A673 (cell line): ENCODE results near the gene PKN3. TPM values are rescaled to one million over a fixed set of nuclear protein-coding genes. Genes with fewer than 3 reads are reported as not detected.

Source experiments
- BruUV-seq: library from RNA; stranded (reverse); fragments of 400-500 nt; replicated peaks from 2 replicates; lab custom pipeline; 2021; lab: Mats Ljungman, UMichigan
- CTCF ChIA-PET: fragments of 300-600 bp; sonication (Branson Sonifier 250); formaldehyde crosslinking; loops from one replicate; lab custom pipeline; 2022; ENCODE audit warnings: antibody characterized with exemption; lab: Charles Lee
- POLR2A ChIA-PET: fragments of 300-600 bp; sonication (Branson Sonifier 250); formaldehyde crosslinking; loops from one replicate; lab custom pipeline; 2022; ENCODE audit warnings: antibody characterized with exemption; ENCODE audit not compliant: low non-redundant PET; lab: Charles Lee
- DNase-seq: peaks from one replicate; pipeline ENCODE4 v3.0.0-alpha.2; 2015; ENCODE audit warnings: low spot score
- H3K27ac ChIP-seq: fragments of 200-600 bp; sonication (generic); 2 replicates; pipeline ENCODE4 v1.5.1; 2016; ENCODE audit warnings: mixed run types, low read depth, mild to moderate bottlenecking, mixed read lengths, antibody characterized with exemption, low read length; ENCODE audit not compliant: poor library complexity, severe bottlenecking
- H3K27me3 ChIP-seq: fragments of 200-600 bp; sonication (generic); replicated peaks from 2 replicates; pipeline ENCODE4 v1.6.1; 2017; ENCODE audit warnings: mixed run types, low read depth, mild to moderate bottlenecking, mixed read lengths, antibody characterized with exemption, low read length; ENCODE audit not compliant: insufficient read depth, poor library complexity
- H3K36me3 ChIP-seq: fragments of 200-600 bp; sonication (generic); 2 replicates; pipeline ENCODE4 v1.6.1; 2016; ENCODE audit warnings: mixed run types, mild to moderate bottlenecking, mixed read lengths, antibody characterized with exemption, low read length; ENCODE audit not compliant: insufficient read depth, poor library complexity, severe bottlenecking
- H3K4me1 ChIP-seq: fragments of 200-600 bp; sonication (generic); 2 replicates; pipeline ENCODE4 v1.6.1; 2017; ENCODE audit warnings: mixed run types, mild to moderate bottlenecking, mixed read lengths, antibody characterized with exemption, low read length; ENCODE audit not compliant: insufficient read depth, poor library complexity, severe bottlenecking
- H3K4me3 ChIP-seq: fragments of 200-600 bp; sonication (generic); 2 replicates; pipeline ENCODE4 v1.5.1; 2016; ENCODE audit warnings: low read depth, mixed run types, mild to moderate bottlenecking, mixed read lengths, low read length; ENCODE audit not compliant: poor library complexity, severe bottlenecking
- H3K9me3 ChIP-seq: fragments of 200-600 bp; sonication (generic); 2 replicates; pipeline ENCODE4 v1.6.1; 2016; ENCODE audit warnings: mixed run types, low read depth, mild to moderate bottlenecking, mixed read lengths, antibody characterized with exemption, low read length; ENCODE audit not compliant: poor library complexity, severe bottlenecking
- EZH2 ChIP-seq: fragments of 200-600 bp; sonication (generic); IDR thresholded peaks from 2 replicates; pipeline ENCODE4 v1.6.1; 2017; ENCODE audit warnings: borderline replicate concordance, low read depth, mild to moderate bottlenecking, mixed read lengths, antibody characterized with exemption, low read length; ENCODE audit not compliant: poor library complexity, severe bottlenecking
- intact Hi-C: fragments of 100-400 bp; cut with micrococcal nuclease; formaldehyde crosslinking; loops from one replicate; pipeline ENCODE4 v1.10.0; 2022; ENCODE audit not compliant: unreplicated experiment
- total RNA-seq: library from RNA; stranded (reverse); gene quantifications from 2 replicates; pipeline ENCODE4 v1.2.3, GENCODE V29; 2021
- TF ChIP-seq, protein P1 (sequence below): fragments of 300-800, 200-600 bp; sonication (generic); conservative IDR thresholded peaks from 2 replicates; pipeline ENCODE4 v1.5.1; 2017; ENCODE audit warnings: low read depth, mild to moderate bottlenecking, antibody characterized with exemption, low read length, moderate library complexity, mixed read lengths

PKN3 gene
- total RNA-seq, 1 experiment from 2014 or later = 12.3 TPM

DNA sequence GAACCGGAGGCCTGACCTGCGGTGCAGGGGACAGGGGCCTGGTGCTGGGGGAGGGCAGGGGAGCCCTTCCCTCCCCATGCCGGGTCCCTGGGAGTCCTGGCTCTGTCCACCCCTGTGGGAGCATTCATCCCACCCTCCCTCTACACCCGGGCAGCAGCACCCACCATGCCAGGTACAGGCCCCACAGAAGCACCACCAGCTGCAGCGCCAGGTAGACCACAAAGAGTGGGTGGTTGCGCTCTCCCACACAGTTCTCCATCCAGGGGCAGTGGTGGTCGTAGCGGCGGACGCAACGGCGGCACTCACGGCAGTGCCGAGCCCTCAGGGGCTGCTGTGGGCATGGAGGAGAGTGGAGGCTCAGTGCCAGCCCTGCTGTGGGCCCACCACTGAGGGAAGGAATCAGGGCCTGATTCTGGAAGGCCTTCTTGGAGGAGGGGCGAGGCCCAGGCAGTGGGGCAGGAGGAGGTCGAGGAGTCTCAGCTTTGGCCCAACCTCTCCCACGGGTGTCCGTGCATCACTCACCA lies 19.2 kb downstream of the PKN3 start:
- no peak for DNase-seq
- TF ChIP-seq, protein P1, sequence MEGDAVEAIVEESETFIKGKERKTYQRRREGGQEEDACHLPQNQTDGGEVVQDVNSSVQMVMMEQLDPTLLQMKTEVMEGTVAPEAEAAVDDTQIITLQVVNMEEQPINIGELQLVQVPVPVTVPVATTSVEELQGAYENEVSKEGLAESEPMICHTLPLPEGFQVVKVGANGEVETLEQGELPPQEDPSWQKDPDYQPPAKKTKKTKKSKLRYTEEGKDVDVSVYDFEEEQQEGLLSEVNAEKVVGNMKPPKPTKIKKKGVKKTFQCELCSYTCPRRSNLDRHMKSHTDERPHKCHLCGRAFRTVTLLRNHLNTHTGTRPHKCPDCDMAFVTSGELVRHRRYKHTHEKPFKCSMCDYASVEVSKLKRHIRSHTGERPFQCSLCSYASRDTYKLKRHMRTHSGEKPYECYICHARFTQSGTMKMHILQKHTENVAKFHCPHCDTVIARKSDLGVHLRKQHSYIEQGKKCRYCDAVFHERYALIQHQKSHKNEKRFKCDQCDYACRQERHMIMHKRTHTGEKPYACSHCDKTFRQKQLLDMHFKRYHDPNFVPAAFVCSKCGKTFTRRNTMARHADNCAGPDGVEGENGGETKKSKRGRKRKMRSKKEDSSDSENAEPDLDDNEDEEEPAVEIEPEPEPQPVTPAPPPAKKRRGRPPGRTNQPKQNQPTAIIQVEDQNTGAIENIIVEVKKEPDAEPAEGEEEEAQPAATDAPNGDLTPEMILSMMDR = no peak
- TF ChIP-seq EZH2 = no peak
- no TSS peak for BruUV-seq
- ChIA-PET POLR2A (no interaction called here), CTCF (no interaction called here)
- no peak overlapping the region for H3K27ac ChIP-seq
- H3K27me3 ChIP-seq = no peaks in the 10 kb centered on the region
- H3K4me3 ChIP-seq = no peak overlapping the region
- intact Hi-C loops = no loop called here
- peaks cover 6% of the 10 kb centered on the region for H3K36me3 ChIP-seq
- H3K9me3 ChIP-seq = no peaks in the 10 kb centered on the region
- H3K4me1 ChIP-seq = peaks cover 19% of the 10 kb centered on the region

DNA sequence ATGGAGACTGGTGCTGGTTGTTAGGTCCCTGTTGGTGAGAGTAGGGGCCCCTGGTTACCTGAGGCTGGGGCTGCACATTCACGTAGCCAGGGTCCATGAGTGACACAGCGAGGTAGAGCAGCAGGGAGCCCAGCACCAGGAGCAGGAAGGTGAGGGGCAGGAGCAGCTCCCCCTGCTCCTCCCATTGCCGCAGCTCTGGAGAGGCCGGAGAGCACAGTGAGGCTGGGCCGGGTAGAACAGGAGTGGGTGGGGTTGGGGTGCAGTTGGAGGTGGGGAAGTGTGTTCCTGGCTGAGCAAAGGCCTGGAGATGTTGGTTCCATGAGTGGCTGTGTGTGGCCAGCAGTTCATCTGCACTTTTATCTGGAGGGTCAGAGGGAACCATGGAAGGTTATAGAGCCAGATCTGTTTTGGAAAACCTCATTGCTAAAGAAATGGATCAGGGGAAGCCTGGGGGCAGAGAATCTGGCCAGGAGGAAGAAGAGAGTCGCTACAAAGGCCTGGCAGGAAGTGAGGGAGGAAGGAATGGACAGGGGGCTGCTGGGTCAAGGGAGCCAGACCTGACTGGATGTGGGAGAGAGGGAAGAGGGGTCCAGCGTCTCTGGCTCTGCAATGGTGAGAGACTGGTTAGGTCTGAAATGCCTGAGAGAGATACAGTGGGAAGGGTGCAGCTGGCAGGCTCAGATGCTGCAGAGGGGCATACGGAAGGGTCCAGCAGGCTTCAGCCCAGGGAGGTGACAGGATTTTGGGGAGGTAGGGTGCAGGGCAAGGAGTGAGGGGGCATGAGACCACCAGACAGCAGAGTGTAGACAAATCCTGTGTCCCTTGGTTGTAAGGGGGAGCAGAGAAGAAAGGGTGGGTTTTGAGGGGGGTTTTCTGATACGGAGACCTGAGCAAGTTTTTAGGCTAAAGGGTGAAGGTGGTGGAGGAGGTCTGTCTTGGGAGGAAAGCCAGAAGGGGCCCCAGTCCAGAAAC lies 20.4 kb downstream of the PKN3 start:
- H3K4me3 ChIP-seq = peak overlapping the region; percentile 66
- ChIA-PET POLR2A (no interaction called here), CTCF (interaction anchor here (0.5 kb wide), 1 partner anchor 38 kb away, joined by 3 read pairs; no protein-coding TSS in a partner anchor)
- no peak for DNase-seq
- peaks cover 6% of the 10 kb centered on the region for H3K36me3 ChIP-seq
- H3K27me3 ChIP-seq = no peaks in the 10 kb centered on the region
- H3K9me3 ChIP-seq = no peaks in the 10 kb centered on the region
- no TSS peak for BruUV-seq
- TF ChIP-seq EZH2 = no peak
- TF ChIP-seq, protein P1 = no peak
- H3K27ac ChIP-seq = peak overlapping the region; percentile 55
- intact Hi-C loops = no loop called here
- peaks cover 19% of the 10 kb centered on the region for H3K4me1 ChIP-seq

DNA sequence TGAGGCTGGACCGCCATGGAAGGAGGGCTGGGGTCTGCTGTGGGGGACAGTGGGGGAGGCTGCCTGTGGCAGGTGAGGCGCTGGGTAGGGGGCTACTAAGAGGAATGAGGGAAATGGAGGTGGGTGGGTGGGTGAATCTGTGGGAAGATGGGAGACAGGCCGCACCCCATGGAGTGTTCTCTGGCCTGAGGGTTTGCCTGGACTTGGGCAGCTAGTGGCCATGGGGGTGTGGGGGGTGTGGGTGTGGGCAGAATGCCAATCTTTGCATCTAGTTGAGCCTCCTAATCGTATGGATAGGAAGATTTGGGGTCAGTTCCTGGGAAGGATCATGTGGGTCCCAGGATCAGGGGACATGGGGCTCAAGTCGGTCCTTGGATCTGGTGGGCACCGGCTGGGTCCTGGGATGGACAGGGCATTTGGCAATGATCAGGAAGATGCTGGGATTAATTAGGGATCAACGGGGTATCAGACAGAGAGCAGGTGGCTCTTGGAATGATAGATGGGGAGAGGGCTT lies 21.1 kb downstream of the PKN3 start:
- Histone ChIP-seq H3K36me3 (peaks cover 6% of the 10 kb centered on the region), H3K27me3 (no peaks in the 10 kb centered on the region), H3K4me3 (peak overlapping the region; percentile 66), H3K4me1 (peaks cover 19% of the 10 kb centered on the region), H3K27ac (peak overlapping the region; percentile 55), H3K9me3 (no peaks in the 10 kb centered on the region)
- CTCF ChIA-PET = interaction anchor here (1.3 kb wide), 1 partner anchor 21 kb away, joined by 5 read pairs; the partner anchor contains the start of gene PKN3
- POLR2A ChIA-PET = no interaction called here
- no peak for DNase-seq
- intact Hi-C loops = no loop called here
- TSS peak; percentile 44 for BruUV-seq
- TF ChIP-seq EZH2 = no peak
- TF ChIP-seq, protein P1 = no peak
